Cardiac septum (tissue), 1 donor: ENCODE measurements around the gene FAM50A. TPM values are rescaled to one million over a fixed set of nuclear protein-coding genes. Genes with fewer than 3 reads are reported as not detected.
A peak's percentile ranks its signal among the peaks of the same experiment; 100 is the strongest.
"Not testable (repeated sequence)": the region's sequence is repeated elsewhere in the genome, so short reads cannot be mapped to it uniquely, and the experiment has no call there.

Experiments used
- DNase-seq: peaks from one replicate; pipeline ENCODE4 v3.0.0-alpha.2; 2020; ENCODE audit warnings: low spot score
- intact Hi-C: fragments of 100-400 bp; cut with DNase I; formaldehyde crosslinking; loops from one replicate; pipeline ENCODE4 v1.14.0; 2022
- long read RNA-seq: library from polyadenylated mRNA; unstranded; transcript quantifications from one replicate; pipeline ENCODE4 v2.0.0, GENCODE V29; 2021
- total RNA-seq: library from RNA; stranded (reverse); fragmentation: NEBNext Ultra II Directional; extraction: Animal tissue kit (Norgen Biotek cat#: 25700); gene quantifications from one replicate; pipeline ENCODE4 v1.2.1, GENCODE V29; 2021
- donor health status: DM: no; HTN: no; CAD: no.

The FAM50A gene
- total RNA-seq = 43.7 TPM
- long read RNA-seq, transcript FAM50A-203 (12 exons, 1,470 nt) = minor isoform, 5 of 102 reads
- long read RNA-seq, transcript FAM50A-202 (13 exons, 1,352 nt) = major isoform, 59 of 102 reads
- long read RNA-seq, partial matches to known transcripts = 29 of 102 reads
- long read RNA-seq, other reads (novel, unspliced or antisense) = 9 of 102 reads

- DNase-seq = peak; percentile 92
- intact Hi-C loops = loop anchor here (2.0 to 10.0 kb wide), 2 partner anchors 35 to 49 kb away; partner anchors contain the start of genes LAGE3 and RPL10
Measured at GRCh38 chrX:154443992-154444754, at the start of gene FAM50A. FAM50A (plus strand) TSS chrX:154444141; CDS start chrX:154444236, 95 bp downstream.

- intact Hi-C loops = loop anchor here (10.0 kb wide), 1 partner anchor 48 kb away; the partner anchor contains the start of gene FAM50A
- DNase-seq = not testable (repeated sequence)
Measured at GRCh38 chrX:154396363-154396762, 47.6 kb upstream of the FAM50A start.

GRCh38 chrX:154396973-154397887, 46.7 kb upstream of the FAM50A start:
- DNase-seq = no peak
- intact Hi-C loops = loop anchor here (10.0 kb wide), 1 partner anchor 48 kb away; the partner anchor contains the start of gene FAM50A

- peak; percentile 97 for DNase-seq
- intact Hi-C loops = loop anchor here (10.0 kb wide), 1 partner anchor 47 kb away; the partner anchor contains the start of gene FAM50A
Measured at GRCh38 chrX:154397888-154398667, 45.9 kb upstream of the FAM50A start, which contains the start of gene RPL10. RPL10 (plus strand) TSS chrX:154398377; CDS start chrX:154398520, 143 bp downstream.

GRCh38 chrX:154398668-154399526, 45.0 kb upstream of the FAM50A start:
- peak; percentile 92 for DNase-seq
- intact Hi-C loops = loop anchor here (10.0 kb wide), 1 partner anchor 46 kb away; the partner anchor contains the start of gene FAM50A

GRCh38 chrX:154399527-154400368, 44.2 kb upstream of the FAM50A start:
- intact Hi-C loops = loop anchor here (10.0 kb wide), 1 partner anchor 45 kb away; the partner anchor contains the start of gene FAM50A
- DNase-seq = no peak

- intact Hi-C loops, DNase-seq: not testable (repeated sequence)
Measured at GRCh38 chrX:154400369-154400817, 43.5 kb upstream of the FAM50A start.

GRCh38 chrX:154401045-154401799, 42.7 kb upstream of the FAM50A start:
- intact Hi-C loops = no loop called here

GRCh38 chrX:154401918-154402621, 41.9 kb upstream of the FAM50A start:
- intact Hi-C loops = no loop called here
- DNase-seq = no peak

More at GRCh38 chrX:154401045-154401799, 42.7 kb upstream of the FAM50A start:
- DNase-seq = no peak

- intact Hi-C loops = no loop called here
- DNase-seq = no peak
Measured at GRCh38 chrX:154402622-154403127, 41.3 kb upstream of the FAM50A start.

GRCh38 chrX:154403192-154403591, 40.7 kb upstream of the FAM50A start:
- DNase-seq = no peak
- intact Hi-C loops = no loop called here

- no peak for DNase-seq
- intact Hi-C loops = no loop called here
Measured at GRCh38 chrX:154403858-154404257, 40.1 kb upstream of the FAM50A start.

- intact Hi-C loops = no loop called here
- DNase-seq = no peak
Measured at GRCh38 chrX:154404625-154405192, 39.2 kb upstream of the FAM50A start.

- DNase-seq = no peak
- intact Hi-C loops = no loop called here
Measured at GRCh38 chrX:154408659-154409221, 35.2 kb upstream of the FAM50A start.
